ENCODE results near the gene PLEKHA7.

DNA sequence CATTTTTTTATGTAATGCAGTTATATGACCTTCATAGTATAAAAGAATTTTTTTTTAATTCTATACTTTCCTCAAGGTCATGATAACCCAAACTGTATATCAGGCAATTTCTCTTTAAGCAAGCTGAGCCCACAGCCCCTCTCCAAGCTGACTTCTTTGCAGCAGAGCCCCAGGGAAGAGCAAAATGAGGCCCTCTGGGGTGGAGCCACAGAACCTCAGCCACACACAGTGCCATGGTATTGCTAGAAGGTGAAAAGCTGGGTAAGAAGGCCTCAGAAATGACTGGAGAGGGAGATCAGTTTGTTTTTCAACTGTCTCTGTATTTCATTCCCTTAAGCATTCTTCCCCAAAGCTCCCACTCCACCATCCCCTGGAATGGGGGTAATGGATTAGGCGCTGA lies 108.8 kb downstream of the PLEKHA7 start:
- TF ChIP-seq, protein P1, sequence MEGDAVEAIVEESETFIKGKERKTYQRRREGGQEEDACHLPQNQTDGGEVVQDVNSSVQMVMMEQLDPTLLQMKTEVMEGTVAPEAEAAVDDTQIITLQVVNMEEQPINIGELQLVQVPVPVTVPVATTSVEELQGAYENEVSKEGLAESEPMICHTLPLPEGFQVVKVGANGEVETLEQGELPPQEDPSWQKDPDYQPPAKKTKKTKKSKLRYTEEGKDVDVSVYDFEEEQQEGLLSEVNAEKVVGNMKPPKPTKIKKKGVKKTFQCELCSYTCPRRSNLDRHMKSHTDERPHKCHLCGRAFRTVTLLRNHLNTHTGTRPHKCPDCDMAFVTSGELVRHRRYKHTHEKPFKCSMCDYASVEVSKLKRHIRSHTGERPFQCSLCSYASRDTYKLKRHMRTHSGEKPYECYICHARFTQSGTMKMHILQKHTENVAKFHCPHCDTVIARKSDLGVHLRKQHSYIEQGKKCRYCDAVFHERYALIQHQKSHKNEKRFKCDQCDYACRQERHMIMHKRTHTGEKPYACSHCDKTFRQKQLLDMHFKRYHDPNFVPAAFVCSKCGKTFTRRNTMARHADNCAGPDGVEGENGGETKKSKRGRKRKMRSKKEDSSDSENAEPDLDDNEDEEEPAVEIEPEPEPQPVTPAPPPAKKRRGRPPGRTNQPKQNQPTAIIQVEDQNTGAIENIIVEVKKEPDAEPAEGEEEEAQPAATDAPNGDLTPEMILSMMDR (IDR thresholded peaks at IDR 0.05) = no peak
- no peak for TF ChIP-seq POLR2A (IDR thresholded peaks at IDR 0.05)

Measured in right lobe of liver (tissue), 4 donors.